Dermis microvascular lymphatic vessel endothelial cell (primary cell): Measurements from ENCODE around the gene PHC3. TPM values are rescaled to one million over a fixed set of nuclear protein-coding genes. Genes with fewer than 3 reads are reported as not detected.
"Not testable (repeated sequence)": the region's sequence is repeated elsewhere in the genome, so short reads cannot be mapped to it uniquely, and the experiment has no call there.

Experiments used
- DNase-seq, 2 donors: peaks; one replicate each; pipeline versions ENCODE4 v3.0.0 to v3.0.0-alpha.2; 2010; ENCODE audit warnings: low read depth in 2 of 2
- total RNA-seq: library from RNA; depleted of rRNA; stranded (reverse); fragments of >200 nt; gene quantifications from 2 replicates; pipeline ENCODE4 v1.2.1, GENCODE V29; 2014

PHC3 gene, protein sequence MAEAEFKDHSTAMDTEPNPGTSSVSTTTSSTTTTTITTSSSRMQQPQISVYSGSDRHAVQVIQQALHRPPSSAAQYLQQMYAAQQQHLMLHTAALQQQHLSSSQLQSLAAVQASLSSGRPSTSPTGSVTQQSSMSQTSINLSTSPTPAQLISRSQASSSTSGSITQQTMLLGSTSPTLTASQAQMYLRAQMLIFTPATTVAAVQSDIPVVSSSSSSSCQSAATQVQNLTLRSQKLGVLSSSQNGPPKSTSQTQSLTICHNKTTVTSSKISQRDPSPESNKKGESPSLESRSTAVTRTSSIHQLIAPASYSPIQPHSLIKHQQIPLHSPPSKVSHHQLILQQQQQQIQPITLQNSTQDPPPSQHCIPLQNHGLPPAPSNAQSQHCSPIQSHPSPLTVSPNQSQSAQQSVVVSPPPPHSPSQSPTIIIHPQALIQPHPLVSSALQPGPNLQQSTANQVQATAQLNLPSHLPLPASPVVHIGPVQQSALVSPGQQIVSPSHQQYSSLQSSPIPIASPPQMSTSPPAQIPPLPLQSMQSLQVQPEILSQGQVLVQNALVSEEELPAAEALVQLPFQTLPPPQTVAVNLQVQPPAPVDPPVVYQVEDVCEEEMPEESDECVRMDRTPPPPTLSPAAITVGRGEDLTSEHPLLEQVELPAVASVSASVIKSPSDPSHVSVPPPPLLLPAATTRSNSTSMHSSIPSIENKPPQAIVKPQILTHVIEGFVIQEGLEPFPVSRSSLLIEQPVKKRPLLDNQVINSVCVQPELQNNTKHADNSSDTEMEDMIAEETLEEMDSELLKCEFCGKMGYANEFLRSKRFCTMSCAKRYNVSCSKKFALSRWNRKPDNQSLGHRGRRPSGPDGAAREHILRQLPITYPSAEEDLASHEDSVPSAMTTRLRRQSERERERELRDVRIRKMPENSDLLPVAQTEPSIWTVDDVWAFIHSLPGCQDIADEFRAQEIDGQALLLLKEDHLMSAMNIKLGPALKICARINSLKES
- 9.6 and 16.8 TPM in 2 replicates for total RNA-seq

DNA sequence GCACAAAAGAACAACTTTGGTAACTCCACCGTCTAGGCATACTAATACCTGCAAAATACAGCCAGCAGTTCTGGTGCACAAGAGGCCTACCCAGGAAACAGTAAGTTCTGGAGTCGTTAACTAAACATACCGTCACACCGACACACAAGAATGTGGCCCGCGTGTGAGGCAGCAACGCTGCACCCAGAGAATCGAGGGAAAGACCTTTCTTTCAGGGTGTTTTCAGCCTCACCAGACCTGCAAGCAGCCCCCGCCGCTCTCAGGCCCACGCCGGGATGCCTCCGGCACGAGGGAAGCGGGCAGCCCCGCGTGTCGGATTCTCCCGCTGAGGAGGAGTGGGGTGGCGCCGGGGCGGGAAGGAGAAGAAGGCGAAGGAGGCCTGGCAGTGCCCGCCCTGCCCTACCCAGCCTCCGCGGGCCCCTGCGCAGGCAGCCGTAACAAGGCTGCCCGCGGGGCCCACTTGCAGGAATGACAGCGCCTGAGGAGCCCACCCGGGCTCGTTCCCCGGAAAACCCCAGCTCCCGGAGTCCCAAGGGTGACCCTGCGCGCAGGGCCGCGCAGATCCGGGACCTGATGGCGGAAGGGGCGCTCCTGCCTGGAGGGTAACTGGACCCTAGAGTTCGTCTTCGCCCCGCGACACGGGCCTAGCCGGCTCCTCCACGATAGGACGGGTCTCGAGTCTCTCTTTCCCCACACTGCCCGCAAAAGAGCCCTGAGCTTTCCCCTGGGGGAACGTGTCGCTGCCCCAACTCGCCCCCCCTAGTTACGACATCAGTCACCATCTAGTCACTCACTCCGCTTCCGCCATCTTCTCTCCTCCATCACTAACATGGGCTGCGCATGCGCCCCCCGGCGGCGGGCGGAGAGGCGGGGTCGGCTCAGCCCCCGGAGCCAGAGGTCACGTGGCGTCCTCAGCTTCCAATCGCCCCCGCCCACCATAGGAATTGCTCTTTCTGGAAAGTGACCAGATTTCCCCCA lies at the start of gene PHC3:
Gene PHC3, minus strand, starts transcription at position 826 of the 978 bp plus-strand sequence. Its CDS starts 18 bp downstream, at position 808.
- peak; percentile 79 to 92 for DNase-seq

DNA sequence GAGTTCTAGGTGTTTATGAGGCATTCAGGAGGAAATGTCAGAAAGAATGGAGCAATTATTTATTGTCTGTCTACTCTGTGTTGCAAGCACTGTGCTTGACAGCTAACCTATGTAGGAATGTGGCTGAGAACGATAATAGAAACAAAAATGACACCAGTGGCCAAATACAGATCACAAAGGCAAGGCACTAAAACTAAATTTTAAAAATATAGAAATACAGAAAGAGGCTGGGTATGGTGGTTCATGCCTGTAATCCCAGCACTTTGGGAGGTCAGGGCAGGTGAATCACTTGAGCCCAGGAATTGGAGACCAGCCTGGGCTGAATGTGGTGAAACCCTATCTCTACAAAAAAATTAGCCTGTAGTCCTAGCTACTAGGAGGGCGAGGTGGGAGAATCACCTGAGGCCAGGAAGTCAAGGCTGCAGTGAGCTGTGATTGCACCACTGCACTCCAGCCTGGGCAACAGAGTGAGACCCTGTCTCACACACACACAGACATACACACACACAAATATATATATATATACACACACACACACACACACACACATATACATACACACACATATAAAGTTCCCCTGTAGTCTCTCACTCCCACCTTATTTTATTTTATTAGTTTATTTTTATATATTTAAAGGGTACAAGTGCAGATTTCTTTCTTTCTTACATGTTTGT lies 46.7 kb upstream of the PHC3 start:
- DNase-seq = peak; percentile 4 to 7

DNA sequence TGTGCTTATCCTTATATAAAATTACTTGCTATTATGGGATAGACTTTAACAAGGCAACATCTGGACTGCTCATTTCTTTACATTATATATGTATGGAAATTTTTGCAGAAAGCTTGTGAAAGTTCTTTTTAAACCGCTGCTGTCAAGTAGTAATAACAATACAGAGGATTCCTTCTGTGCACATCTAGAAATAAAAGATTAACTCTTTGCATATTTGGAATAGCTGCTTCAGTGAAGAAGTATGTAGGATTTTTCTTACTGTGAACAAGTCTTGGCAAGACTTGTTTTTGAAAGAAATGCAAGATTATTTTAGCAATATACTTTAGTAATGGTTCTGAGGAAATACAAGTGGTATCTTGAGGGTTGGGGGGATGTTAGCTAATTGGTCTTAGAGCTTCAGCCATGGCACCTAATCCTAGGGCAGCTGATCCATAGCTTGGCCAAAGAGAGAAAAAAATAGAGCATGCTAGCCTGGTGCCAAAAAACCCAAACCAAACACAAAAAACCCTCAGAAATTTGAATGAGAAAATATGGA lies 45.0 kb upstream of the PHC3 start:
- no peak for DNase-seq

DNA sequence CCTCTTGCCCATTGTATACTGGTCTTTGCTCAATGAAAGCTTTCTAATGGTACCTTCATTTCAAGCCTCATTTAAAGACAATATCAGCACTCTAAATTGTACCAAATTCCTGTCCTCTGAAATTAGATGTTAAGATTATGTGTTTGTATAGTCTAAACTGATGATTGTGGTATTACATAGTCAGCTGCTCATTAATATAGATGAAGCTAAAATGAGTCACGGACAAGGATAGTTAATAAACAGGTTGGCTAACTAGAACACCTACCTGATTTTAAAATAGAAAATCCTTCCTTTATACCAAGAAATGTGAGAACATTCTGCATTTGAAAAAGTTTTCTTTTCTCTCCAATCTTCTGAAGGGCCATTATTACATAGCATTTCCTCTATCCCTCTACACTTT lies 43.6 kb upstream of the PHC3 start:
- DNase-seq = no peak

DNA sequence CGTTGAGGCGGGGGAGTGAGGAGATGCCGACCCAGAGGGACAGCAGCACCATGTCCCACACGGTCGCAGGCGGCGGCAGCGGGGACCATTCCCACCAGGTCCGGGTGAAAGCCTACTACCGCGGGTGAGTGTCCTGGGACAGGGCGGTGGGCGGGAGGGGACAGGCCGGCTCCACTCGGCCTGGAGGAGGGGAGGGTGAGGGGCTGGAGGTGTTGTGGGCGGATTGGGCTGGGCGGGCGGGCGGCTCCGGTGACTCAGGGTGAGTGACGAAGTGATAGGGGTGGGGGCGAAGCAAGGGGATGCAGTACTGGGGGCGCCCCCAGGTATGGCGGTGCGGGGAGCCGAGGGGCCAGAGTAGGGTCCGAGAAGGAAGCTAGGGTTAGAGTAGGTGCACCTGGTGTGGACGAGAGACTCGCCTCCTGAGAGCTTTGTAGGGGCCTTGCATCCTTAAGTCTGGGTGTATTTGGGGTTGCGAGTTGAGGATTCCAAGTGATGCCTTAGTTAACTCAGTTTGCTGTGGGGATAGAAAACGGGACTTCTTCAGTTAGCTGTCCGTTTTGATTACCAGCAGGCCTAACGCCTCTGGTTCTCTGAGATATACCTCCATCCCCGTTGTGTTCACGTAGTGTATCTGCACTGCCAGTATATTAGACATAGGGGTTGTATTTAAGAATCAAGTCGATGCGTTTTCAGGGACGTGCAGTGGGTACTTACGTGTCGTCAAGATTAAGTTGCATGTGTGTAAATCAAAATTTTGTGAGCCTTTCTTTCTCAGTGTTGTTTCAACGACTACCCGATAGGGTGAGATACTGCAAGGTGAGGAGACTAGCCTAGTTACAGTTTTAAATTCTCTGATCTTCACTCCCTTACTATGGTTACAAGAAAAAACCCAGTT lies 41.4 kb upstream of the PHC3 start:
- peak in 1 of 2 donors; percentile 42 for DNase-seq

DNA sequence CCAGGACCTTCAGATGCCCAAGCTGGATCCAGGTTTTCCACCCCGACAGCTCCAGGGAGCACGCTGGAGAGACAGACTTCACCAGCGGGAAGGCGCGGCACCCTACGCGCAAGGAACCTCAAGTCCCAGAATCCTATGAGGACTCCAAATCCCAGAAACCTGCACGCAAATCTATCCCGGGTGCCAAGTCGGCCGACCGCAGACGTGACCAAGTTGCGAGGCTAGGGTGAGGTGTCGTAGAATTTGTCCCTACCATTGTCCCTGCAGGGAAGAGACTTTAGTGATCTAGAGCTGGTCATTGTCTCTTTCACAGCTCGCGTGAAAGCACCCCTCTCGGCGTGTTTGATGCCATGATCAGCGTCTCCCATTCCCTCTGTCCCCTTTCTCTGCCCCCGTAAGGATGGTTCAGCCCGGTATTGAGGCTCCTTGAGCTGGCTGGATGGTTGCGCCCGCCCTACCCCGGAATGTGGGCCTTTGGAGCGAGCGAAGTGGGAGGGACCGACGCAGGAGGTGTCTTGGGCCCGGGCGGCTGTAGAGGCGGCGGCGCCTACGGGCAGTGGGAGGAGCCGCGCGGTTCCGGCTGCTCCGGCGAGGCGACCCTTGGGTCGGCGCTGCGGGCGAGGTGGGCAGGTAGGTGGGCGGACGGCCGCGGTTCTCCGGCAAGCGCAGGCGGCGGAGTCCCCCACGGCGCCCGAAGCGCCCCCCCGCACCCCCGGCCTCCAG lies 40.6 kb upstream of the PHC3 start, which contains the start of gene PRKCI:
Gene PRKCI, plus strand, starts transcription at position 501 of the 723 bp plus-strand sequence. CDS start 246 bp downstream, outside the sequence.
- peak; percentile 53 to 93 for DNase-seq

DNA sequence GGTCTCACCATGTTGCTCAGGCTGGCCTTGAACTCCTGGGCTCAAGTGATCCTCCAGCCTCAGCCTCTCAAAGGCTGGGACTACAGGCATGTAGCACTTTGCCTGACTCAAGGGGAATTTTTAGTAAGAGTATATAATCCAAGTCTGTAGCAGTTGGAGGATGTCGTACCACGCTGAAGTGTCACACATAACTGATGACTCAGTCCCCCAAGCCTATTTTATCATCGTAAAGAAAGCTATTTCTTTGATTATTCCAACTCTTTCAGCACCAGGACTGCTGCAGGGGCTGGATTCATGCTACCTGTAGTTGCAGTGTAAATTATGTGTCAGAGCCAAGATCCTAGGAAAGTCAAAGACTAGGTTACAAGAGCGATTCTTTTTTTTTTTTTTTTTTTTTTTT lies 39.3 kb upstream of the PHC3 start:
- DNase-seq = no peak

DNA sequence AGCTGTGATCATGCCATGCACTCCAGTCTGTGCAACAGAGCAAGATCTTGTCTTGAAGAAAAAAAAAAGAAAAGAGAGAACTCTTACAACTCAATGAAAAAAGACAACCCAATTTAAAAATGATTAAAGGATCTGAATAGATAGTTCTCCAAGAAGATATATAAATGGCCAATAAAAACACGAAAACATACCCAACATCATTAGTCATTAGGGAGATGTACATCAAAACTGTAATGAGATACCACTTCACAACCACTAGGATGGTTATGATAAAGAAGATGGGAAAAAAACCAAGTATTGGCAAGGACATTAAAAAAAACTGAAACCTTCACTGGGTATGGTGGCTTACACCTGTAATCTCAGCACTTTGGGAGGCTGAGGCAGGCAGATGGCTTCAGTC lies 38.3 kb upstream of the PHC3 start:
- no peak for DNase-seq

DNA sequence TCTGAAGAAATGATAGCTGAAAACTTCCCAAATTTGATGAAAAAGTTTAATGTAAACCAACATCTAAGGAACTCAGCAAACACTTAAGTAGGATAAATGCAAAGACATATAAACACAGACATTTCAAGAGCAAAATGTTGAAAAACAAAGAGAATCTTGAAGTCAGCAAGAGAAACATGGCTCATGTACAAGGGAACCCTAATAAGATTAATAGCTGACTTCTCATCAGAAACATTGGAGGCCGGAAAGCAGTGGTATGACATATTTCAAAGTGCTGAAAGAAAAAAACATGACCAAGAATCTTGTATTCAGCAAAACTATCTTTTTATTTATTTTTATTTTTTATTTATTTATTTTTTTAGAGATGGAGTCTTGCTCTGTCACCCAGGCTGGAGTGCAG lies 30.1 kb upstream of the PHC3 start:
- DNase-seq = no peak

DNA sequence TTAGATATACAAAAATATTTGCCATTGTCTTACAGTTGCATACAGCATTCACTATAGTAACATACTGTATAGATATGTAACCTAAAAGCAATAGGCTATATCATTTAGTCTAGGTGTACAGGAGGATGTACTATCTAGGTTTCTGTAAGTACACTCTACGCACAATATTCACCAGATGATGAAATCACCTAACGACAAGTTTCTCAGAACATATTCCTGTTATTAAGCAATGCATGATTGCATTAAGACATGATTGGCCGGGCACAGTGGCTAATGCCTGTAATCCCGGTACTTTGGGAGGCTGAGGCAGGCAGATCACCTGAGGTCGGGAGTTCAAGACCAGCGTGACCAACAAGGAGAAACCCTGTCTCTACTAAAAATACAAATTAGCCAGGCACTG lies 26.2 kb upstream of the PHC3 start:
- no peak for DNase-seq

DNA sequence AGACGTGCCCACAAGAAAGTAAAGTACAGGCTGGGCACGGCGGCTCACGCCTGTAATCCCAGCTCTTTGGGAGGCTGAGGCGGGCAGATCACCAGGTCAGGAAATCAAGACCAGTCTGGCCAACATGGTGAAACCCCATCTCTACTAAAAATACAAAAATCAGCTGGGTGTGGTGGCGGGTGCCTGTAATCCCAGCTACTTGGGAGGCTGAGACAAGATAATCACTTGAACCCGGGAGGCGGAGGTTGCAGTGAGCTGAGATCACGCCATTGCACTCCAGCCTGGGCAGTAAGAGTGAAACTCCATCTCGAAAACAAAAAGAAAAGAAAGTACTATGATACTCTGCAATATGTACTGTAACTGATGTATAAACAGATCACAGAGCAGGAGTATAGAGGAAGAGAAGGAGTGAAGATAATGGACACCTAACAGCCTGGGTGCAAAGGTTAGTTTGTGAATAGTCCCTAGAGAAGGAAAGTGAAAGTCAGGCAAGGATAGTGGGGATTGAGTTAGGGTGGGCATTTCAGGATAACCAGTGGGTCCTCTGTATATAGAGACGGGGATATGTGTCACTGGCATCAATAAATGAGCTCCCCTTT lies 24.7 kb upstream of the PHC3 start:
- DNase-seq = not testable (repeated sequence)

DNA sequence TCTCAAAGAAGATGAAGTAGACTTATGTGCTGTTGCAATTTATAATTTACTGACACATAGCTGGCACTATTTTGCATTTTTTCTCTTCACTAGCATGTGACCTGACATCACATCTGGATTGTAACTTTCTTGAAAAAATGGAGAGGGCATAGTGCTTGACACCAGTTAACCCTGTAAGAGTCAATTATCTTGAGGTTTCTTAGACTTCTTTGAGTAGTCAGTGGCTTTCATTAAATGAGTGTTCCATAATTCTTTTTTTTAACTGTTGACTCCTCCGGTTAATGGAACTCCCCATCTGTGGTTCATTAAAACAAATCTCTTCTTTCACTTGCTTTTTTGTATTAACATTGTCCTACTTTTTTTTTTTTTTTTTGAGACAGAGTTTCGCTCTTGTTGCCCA lies 23.8 kb upstream of the PHC3 start:
- no peak for DNase-seq

DNA sequence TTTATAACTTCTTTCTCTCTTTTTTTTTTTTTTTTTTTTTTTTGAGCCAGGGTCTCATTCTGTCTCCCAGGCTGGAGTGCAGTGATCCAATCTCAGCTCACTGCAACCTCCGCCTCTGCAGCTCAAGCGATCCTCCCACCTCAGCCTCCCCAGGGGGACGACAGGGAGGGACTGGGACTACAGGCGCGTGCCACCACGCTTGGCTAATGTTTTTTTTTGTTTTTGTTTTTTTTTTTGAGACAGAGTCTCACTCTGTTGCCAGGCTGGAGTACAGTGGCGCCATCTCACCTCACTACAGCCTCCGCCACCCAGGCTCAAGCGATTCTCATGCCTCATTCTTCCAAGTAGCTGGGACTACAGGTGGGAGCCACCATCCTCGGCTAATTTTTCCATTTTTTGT lies 23.0 kb upstream of the PHC3 start:
- DNase-seq = no peak

DNA sequence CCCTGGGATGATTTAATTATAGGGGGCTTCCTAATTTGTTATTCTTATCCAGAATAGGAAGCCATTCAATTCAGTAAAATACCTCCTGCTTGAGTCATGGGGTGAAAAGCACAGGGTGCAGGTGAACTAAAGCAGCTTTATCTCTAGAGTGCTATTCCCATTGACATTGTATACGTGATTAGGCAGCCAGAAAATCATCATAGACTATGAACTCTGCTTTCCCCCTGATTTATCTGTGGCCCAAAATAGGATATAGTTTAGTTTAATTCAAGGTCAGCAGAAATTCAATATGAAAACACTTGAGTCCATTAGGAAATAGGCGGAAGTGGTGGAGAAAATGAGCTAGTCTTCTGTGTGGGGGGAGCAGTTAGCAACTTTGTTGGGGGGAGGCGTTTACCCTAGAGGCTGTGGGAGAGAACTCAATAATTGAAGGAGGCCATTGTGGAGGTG lies 22.5 kb upstream of the PHC3 start:
- DNase-seq = no peak

DNA sequence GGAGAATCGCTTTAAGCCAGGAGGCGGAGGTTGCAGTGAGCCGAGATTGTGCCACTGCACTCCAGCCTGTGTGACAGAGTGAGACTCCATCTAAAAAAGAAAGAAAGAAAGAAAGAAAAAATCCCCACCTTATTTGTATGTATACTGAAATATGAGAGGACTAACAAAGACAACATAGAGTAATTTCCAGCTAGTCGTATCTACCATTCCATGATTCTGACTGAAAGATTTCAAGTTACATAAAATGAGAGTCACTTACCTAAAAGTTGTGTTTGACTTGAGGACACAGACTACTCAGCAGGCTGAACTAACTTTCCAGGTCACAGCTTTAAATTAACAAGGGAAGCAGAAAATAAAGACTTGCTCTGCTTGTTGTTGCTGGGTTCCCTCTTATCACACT lies 21.9 kb upstream of the PHC3 start:
- no peak for DNase-seq

DNA sequence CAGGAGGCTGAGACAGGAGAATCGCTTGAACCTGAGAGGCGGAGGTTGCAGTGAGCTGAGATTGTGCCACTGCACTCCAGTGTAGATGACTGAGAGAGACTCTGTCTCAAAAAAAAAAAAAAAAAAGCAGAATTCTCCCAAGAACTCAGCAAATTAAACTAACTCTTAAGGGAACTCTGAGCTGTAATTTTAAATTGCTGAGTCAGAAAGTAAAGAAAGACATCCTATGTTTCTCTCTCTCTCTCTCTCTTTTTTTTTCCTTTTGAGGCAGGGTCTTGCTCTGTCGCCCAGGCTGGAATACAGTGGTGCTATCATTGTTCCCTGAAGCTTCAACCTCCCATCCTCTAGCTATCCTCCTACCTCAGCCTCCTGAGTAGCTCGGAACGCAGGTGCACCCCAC lies 20.0 kb upstream of the PHC3 start:
- no peak for DNase-seq

DNA sequence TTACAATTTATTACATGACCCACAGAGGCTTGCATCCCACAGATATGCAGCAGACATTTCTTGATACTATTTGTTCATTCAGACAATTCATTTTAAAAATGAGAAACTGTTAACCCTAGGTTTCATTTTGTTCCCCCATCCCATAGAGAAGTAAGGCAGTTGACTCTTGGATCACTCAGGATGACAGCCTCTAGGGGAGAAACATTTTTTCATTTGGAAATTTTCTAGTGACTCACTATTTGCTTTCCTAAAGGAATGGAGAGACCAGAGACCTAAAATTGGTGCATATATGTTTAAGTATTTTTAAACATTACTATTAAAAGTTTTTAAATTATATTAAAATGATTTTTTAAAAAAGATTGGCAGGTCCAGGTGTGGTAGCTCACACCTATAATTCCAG lies 19.5 kb upstream of the PHC3 start:
- no peak for DNase-seq

DNA sequence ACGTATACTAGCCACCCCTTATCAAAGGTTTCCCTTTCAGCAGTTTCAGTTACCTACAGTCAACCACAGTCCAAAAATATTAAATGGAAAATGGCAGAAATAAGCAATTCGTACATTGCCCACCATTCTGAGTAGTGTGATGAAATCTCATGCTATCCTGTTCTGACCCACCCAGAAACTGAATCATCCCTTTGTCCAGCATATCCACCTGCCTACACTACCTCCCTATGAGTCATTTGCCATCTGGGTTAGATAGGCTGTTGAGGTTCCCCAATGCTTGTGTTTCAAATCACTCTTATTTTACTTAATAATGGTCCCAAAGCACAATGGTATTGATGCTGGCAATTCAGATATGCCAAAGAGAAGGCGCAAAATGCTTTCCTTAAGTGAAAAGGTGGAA lies 15.3 kb upstream of the PHC3 start:
- DNase-seq = no peak
